Fibroblast of skin of abdomen (primary cell): ENCODE data around the gene RBM17.
"Not testable (repeated sequence)": the region's sequence is repeated elsewhere in the genome, so short reads cannot be mapped to it uniquely, and the experiment has no call there.

ENCODE experiments used
- DNase-seq: peaks from one replicate; pipeline ENCODE4 v3.0.0-alpha.2; 2013

Gene RBM17

DNA sequence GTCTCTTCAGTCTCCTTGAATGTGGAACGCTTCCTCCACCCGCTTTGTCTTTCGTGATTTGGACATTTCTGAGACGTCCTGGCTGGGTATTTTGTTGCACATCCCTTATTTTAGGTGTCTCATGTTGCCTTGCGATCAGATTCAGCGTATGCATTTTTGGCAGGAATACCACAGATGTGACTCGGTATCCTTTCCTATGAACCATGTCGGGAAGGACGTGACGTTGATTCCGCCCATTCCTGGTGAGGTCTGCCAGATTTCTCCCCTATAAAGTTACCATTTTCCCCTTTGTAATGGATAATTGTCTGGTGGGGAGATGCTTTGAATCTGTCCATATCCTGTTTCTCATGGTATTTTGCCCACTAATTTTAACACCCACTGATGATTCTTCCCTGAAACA, 49.6 kb downstream of the RBM17 start:
- DNase-seq, result no peak

DNA sequence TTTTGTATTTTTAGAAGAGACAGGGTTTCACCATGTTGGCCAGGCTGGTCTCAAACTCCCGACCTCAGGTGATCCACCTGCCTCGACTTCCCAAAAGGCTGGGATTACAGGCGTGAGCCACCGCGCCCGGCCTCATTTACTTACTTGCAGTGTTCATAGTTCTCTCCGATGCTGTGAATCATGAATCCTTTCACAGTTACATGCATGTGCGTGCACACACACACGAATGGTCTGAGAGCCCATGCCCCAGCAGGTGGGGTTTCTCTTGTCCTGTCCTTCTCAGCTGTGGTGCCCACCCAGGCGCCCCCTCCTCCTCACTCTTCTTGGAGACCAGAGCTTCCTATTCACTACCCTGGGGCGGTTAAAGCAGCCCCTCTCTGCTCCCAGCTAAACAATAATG, 50.6 kb downstream of the RBM17 start:
- DNase-seq, result no peak

DNA sequence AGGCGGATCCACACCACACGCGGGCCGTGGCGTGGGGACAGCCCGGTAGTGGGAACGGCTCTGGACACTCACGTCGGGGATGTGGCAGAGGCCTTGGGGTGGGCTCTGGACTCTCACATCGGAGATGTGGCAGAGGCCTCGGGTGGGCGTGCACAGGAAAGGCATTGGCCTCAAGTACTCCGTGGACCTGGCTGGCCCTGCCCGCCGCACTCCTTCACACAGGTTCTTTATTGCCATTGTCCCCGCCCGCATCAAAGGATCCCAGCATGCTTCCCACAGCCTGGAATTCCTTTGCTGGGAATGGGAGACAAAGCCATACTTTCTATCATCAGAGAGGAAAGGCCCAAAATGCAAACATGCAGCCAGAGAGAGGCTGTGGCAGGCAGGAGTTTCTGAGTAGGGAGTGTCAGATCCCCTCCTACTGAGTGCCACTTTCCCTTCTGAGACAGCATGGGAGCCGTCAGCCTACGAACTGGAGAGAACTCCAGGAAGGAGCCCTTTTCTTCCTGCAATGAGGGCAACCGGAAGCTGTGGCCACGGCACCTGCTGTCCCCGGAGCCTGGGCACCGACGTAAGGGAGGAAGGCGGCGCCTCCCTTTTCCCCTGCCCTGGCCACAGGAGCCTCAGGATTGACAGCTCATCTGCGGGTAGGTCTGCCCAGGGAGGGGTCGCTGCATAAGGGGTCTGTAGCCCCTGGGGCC, 51.5 kb downstream of the RBM17 start:
- DNase-seq, result no peak

DNA sequence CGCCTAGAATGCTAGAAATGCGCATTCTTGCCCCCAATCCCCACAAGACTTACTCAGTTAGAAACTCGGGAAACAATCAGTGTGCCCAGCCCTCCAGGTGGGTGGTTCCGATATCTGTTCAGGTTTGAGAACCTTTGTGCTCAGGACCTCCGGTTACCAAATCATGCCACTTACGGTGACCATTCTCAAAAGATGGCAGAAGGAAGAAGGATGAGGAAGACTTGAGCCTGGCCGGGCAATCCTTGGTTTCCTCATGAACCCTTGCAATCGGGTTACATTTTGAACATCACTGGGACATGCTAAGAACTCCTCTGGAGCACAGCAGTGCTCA, 52.1 kb downstream of the RBM17 start:
- no peak for DNase-seq

DNA sequence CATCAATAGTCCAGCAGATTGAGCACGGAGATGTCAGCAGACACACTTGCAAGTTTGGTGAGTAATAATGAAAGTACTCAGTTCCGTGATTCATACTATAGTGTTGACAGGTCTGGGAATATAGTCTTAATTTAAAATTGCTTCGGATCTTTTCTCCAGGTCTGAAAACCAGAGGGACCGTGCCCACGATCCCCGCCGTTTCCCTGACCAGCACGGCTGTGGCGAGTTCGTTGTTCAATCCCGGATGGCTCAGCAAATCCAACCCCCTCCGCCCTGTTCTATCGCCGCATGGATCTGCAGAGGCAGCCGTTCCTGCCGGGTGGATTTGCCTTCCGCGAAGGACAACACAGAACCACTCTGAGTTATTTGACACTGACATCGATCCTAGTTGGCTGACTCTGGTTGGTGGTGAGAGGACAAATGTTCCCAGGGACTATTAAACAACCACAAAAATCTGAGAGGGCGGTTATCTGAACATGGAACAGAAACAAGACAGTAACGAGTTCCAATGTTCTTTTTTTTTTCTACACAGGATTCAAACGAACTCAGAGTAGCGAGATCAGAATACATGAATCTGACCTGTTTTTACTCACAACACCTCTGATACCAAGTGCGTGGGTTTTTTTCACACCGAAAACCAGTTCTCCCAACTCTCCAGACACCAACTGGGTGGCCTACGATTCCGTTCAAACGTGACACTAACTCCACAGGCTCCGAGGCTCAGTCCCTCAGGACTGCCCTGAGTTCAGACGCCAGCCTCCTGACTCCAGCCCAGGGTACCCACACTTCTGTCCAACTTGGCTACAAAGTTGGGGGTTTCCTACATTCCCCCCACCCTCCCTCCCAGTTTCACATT, 52.7 kb downstream of the RBM17 start:
- peak; percentile 93 for DNase-seq

DNA sequence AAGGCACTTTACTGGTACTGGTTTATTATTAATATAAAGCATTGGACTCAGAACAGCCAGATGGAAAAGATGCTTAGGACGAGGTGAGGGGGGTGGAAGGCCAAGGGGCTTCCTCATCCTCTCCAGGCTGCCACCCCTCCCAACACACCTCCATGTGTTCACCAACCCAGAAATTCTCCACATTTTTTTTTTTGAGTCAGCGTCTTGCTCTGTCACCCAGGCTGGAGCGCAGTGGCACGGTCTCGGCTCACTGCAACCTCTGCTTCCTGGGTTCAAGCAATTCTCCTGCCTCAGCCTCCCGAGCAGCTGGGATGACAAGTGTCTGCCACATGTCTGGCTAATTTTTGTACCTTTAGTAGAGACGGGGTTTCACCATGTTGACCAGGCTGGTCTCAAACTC, 53.4 kb downstream of the RBM17 start:
- DNase-seq, result not testable (repeated sequence)

DNA sequence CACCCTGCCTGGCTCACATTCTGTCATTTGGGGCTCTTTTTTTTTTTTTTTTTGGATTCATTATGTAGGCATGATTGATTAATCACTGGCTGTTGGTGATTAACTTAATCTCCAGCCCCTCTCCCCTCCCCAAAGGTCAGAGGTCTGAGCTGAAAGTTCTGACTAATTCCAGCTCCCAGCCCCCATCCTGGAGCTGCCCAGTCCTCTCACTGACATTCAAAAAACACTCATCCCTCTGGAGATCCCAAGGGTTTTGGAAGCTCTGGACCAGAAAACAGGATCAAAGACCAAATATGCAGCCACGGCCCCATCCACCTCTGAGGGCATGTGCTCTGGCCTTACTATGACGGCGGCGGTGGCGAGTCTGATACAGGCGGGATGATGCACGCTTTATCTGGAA, 53.8 kb downstream of the RBM17 start:
- DNase-seq, result no peak

DNA sequence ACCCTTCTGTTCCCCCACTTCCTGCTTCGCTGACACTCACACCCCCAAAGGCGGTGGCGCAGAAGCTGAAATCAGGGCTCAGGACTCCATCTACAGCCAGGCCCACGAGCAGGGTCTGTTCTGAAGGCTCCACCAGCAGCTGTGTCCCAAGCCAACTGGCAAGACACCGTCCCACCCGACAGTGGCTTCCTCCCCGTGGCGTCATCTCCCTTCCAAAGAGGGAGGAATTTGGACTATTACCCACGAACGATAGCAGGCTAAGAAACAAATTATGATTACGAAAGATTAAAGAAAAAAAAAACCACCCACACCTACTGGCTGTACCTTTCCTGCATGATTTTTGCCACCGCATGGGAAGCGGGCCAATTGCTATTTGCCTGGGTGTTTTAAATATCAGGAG, 54.3 kb downstream of the RBM17 start:
- DNase-seq, result no peak

DNA sequence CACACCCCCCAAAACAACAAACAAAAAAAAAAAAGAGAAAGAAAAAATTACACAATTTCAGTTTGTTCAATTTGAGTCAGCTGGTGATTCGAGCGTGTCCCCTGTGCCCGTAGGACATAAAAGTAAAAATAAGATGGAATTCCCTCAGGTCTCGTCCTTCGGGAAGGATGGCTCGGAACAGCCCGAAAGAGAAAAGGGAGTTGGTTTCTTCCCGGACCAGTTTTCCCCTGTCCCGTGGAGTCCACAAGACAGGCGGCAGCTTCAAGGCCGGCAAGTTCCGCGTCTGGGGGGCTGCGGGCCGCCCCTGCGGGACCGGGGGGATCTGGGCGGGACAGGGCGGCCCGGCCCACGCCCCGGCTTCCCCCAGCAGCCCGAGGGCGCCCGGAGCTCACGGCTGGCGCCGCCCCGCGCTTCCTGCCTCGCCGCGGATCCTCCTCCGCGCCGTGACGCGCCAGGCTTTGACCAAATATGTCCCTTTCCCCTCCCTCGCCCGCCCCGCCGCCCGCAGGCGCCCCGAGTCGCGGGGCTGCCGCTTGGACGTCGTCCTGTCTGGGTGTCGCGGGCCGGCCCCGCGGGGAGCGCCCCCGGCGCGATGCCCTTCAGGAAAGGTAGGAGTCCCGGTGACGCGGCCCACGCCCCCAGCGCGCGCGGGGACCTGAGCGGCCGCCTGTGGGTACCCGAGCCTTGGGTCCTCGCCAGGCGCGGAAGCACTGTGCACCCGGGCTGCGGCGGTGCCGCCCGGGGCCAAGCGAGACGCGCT, 55.8 kb downstream of the RBM17 start:
- peak; percentile 82 for DNase-seq

DNA sequence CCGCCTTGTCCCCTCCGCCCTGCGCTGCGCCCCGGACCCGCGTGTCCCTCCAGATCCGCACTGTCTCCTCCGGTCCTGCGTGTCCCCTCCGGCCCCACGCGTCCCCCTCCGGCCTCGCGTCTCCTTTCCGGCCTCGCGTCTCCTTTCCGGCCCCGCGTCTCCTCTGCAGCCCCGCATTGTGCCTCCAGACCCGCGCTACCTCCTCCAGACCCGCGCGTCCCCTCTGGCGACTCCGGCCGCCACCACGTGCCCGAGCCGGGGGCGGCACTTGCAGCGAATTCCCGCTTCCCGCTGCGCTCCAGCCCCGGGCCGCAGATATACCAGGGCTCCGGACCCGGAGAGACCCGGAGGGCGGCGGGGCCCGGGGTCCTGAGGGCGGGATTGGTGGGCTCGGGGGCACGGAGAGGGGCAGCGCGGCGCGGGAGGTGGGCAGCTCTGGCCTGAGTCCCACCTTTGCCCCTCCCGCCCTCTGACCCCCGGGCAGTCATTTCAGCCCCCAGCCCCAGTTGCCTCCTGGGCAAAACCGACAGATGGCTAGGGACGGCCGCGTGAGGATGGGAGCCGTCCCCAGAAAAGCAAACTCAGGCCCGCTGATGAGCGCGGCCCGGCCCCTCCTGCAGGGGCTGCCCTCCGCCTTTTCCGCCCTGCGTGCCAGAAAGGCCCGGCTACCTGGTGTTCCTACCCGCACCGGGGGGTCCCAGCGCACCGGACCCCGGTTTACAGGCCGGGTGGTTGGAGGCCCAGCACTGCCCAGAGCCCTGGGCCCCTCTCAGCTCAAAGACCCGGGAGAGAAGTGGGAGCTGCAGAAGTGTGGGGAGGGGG, 56.5 kb downstream of the RBM17 start:
- DNase-seq, result no peak

DNA sequence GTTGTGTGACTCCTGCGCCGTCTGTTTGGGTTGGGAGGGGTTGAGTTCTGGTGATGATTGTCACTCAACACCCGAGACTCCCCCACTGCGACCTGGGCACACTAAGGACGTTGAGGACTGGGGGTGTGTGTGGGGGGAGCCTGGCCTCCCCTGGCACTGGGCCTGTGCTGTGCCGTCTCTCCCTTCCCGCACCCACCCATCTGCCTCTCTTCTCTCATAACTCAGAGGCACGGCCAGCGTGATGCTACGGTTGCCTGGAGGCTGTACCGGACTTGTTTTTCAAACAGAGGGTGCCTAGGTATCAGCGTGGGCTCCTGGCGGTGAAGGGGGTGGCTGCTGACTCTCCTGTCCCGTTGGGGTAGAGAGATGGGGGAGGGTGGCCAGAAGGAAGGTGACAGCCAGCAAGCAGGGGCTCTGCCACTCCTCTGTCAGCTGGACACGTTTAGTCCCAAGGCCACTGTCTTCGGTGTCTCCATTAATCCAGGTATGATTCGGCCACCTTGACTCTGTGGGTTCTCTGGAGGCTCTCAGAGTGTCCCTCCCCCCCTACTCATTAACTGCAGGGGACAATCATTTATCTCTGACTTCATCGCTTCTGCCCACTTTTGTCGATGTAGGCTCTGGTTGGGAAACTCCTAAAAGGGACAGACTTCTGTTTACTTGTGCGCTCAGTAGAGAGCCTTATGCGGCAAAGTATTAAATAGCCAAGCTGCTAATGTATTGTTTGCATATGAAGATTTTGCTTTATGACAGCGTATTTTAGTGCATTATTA, 57.4 kb downstream of the RBM17 start:
- no peak for DNase-seq

DNA sequence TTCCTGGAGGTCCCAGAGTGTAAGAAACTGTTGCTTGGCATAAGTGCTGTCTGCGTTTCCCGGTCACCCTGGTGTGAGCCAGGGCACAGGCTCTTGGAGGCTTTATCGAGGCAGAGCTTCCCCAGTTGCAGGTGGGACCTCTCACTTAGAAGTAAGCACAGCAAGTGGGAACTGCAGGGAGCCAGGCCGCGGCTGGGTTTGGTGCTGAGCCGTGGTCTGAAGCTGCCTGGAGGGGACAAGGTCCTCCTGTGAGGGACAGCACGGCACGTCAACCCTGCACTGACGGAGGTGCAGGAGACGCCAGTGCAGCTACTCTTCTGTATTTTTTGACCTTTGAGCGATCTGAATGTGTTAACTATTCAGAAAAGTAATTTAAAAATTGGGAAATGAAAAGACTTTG, 58.1 kb downstream of the RBM17 start:
- no peak for DNase-seq

DNA sequence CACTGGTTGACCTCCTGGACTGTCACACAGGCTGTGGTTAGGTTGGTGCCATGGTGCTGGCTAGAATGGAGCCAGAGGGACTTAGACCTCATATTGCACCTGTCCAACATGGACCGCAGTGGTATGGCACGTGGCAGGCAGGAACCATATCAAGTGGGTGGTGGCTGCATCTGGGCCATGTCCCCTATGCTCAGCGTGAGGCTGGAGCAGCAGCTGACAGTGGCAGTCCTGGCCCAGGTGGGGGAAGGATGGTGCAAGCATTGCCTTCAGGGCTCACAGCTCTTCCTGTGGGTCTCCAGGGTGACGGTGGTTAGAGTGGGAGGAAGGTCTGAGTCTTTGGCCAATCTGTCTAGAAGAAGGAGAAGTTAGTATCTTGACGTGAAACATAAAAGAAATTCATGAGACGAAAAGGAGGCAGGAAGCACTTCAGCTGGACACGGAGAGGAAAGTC, 59.4 kb downstream of the RBM17 start:
- no peak for DNase-seq

DNA sequence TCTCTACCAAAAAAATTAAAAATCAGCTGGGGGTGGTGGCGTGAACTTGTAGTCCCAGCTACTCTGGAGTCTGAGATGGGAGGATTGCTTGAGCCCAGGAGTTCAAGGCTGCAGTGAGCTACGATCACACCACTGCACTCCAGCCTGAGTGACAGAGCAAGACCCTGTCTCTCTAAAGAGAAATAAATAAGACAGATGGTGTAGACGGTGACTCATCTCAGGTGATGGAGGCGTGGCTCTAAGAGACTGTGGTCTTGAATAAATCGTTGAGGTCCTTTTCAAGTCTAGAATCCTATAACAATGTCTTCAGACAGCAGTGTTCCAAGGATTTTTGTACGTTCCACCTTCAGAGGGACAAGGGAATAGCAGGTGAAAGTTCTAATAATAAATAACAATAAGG, 60.1 kb downstream of the RBM17 start:
- DNase-seq, result no peak

DNA sequence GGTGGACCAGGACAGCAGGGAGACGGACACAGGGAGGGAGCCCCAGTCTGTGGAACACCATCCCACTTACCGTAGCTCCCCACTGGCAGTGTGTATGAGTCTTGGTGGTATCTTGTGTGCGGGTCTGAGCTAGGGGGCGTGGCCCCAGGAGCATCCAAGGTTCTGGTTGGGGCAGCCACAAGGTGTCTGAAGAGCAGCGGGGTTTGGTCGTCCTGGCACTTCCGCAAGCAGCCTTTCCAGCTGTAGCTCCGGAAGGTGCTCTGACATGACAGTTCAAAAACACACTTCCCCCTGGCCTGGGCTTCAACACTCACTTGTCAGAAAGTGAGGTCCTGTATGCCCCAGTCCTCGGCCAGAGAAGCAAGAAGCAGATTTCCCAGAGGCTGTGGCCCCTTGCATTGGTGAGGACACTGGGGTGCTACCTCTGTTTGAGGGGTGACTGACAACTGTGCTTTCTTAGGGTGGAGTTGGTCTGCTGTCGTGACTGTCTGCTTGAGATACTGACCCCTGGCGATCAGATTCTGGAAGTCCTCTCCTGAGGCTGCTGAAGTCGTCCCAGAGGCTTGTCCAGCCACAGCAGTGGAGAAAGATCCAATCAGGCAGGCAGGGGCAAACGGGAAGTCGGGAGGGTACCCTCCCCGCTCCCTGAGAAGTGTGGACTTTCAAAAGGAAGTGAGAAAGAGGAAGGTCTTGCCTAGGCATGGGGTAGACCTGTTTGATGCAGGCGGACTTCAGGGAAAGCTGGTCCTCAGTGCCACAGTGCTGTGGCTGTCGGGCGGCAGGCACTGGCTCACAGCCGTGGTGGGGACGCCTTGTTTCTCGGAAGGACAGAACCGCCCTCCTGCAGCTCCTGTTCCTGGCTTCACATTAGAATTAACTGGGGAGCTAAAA, 62.5 kb downstream of the RBM17 start:
- DNase-seq, result peak; percentile 49

DNA sequence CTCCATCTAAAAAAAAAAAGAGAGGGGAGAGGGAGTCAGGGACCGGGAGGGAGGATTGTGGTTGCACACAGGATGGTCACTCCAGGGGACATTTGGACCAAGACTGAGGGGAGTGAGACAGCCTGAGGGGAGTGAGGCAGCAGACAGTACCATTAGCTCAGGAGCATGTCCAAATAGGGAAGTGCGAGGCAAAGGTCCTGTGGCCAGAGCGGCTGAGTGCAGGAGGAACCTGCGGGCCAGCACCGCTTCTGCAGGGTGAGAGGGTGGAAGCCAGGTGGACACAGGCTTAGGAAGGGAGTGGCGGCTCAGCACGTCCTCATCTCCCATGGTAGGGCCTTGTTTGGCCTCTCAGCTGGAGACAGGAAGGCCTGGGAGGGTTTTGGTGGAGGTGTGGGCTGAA, 65.0 kb downstream of the RBM17 start:
- DNase-seq, result no peak

DNA sequence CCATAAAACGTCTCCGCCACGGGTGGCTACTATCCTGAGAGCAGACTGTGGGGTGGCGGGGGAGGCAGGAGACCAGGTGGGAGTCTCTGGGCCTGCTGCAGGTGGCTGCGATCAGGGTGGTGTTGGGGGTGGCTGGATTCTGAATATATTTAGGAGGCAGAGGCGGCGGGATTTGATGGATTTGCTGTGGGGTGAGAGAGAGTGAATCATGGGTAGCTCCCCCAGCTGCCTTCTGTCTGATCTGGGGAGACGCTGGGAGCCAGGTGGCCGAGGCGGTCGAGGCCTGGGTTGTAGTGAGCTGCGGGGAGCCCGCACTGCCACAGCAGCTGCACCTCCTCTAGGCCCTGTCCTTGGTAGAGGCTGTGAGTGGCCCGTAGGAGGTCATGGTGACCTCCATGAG, 65.7 kb downstream of the RBM17 start:
- DNase-seq, result no peak

DNA sequence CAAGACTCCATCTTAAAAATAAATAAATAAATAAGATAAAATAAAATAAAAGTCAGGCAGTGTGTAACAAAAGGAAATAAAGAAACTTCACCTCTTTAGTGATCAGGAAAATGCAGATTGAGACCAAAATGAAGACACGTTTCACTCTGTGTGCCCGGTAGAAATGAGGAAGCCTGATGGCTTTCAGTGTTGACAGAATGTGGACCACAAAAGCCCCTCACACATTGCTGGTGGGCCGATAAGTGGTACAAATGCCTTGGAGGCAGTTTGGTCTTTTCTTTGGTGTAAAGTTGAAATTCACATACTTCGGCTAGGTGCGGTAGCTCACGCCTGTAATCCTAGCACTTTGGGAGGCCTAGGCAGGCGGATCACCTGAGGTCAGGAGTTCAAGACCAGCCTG, 69.4 kb downstream of the RBM17 start:
- no peak for DNase-seq

DNA sequence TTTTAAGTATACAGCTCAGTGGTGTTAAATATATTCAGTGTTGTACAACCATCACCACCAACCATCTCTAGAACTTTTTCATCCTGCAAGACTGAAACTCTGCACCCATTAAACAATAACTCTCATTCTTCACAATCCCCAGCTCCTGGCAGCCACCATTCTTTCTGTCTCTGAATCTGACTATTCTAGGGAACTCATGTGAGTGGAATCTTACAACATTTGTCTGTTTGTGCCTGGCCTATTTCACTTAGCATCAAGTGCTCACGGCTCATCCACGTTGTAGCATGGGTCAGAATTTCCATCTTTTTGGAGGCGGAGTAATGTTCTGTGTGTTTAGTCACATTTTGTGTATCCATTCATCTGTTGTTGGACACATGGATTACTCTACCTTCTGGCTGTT, 73.1 kb downstream of the RBM17 start:
- no peak for DNase-seq

DNA sequence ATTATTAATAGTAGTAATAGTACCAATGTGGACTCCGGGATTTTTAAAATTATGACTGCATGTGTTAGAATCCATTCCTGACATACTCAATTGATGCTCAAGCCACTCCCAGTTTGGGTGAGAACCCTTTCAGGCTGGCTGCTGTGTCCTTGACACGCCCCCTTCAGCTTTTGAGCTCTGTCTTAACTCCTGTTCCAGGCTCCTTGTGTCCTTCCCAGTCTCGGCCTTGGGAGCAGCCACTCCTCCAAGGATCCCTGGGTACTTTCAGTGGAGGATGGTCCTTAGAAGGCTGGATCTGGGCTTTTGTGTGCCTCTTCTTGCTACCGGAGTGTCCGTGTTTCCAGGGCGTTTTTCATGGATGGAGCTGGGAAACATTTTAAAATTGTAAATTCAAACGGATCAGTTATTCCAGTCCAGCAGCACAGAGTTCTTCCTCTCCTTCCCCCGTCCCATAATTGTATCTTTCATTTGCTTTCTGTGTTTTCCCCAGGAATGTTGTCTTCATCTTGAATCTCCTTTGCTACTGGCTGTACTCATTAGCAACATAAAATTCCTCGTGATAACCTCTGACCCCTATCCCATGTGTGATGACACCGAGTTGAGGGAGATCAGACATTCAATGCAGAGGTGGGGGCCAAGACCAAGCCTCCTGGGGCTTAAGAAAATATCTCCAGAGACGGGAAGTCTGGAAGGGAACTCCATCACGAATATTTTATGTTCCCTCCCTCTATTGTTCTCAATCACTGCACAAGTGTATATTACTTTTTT, 73.9 kb downstream of the RBM17 start:
- DNase-seq, result no peak
